NB4 (cell line): ENCODE data around the gene UQCR11.

ENCODE experiments used
- MYC ChIP-seq: IDR thresholded peaks from 2 replicates; pipeline ENCODE4 v1.6.1; 2011; ENCODE audit warnings: low read depth, low read length
- POLR2A ChIP-seq: IDR thresholded peaks from 2 replicates; pipeline ENCODE4 v1.6.1; 2011; ENCODE audit warnings: mild to moderate bottlenecking; ENCODE audit not compliant: insufficient read length; ENCODE audit errors: extremely low read depth
- TF ChIP-seq, protein P1 (sequence below): IDR thresholded peaks from one replicate; pipeline ENCODE4 v1.5.1; 2012; ENCODE audit warnings: low read depth, low read length

DNA sequence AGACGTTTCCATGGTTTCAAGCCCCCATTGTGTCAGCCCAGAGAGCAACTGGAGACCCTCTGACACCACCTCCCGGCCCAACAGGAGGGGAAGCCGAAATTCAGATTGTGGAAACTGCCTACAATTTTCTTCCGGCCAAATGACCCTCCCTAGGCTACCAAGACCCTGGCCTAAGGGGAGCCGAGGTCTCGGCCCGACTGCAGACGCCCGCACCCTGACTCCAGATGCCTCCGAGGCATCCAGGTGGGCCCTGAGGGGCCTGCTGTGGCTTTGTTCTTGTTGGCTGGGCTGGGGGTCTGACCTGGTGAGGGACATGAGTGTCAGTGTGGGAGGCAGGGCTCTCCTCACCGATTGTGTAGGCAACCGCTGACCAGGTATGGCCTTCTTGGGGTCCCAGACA, 46.7 kb downstream of the UQCR11 start:
- TF ChIP-seq, protein P1, sequence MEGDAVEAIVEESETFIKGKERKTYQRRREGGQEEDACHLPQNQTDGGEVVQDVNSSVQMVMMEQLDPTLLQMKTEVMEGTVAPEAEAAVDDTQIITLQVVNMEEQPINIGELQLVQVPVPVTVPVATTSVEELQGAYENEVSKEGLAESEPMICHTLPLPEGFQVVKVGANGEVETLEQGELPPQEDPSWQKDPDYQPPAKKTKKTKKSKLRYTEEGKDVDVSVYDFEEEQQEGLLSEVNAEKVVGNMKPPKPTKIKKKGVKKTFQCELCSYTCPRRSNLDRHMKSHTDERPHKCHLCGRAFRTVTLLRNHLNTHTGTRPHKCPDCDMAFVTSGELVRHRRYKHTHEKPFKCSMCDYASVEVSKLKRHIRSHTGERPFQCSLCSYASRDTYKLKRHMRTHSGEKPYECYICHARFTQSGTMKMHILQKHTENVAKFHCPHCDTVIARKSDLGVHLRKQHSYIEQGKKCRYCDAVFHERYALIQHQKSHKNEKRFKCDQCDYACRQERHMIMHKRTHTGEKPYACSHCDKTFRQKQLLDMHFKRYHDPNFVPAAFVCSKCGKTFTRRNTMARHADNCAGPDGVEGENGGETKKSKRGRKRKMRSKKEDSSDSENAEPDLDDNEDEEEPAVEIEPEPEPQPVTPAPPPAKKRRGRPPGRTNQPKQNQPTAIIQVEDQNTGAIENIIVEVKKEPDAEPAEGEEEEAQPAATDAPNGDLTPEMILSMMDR: no peak
- no peak for TF ChIP-seq POLR2A
- TF ChIP-seq MYC: no peak
